Activated gamma-delta T cell treated with Interleukin-2 at 50 U/mL for 16 hours (primary cell): ENCODE measurements around the gene DUSP5.
A peak's percentile ranks its signal among the peaks of the same experiment; 100 is the strongest.

ENCODE experiments used
- DNase-seq: peaks from one replicate; pipeline ENCODE4 v3.0.0-alpha.2; 2020

The DUSP5 gene

DNA sequence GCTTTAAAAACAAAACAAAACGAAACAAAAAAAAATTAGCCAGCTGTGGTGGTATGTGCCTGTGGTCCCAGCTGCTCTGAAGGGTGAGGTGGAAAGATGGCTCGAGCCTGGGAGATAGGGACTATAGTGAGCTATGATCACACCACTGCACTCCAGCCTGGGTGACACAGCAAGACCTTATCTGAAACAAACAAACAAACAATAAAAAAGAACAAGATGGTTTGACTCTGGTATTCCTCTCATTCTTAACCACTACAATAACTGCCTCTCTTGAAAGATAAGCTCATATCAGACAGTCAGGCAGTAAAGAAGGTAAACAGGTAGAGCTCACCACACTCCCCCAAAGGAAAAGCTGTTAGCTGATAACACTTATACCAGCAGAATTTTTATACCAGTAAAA, 14.1 kb upstream of the DUSP5 start:
- DNase-seq, result no peak

DNA sequence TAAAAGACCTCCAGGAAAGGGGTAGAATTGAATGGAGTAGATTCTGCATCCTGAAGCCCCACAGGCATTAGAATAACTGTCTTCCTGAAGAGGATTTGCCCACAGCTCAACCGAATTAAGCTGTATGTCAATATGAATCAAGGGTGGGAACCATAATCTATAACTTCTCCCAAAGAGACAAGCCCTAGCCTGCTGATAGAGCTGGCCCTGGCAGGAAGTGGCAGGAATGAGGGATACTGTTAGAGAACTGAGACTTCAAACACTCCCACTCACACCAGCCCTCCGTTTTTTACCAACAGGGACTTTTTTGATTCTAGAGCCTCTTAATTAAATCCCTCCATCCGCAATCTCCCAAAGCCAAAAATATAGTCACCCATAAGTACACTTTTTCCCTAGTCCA, 12.2 kb upstream of the DUSP5 start:
- no peak for DNase-seq

DNA sequence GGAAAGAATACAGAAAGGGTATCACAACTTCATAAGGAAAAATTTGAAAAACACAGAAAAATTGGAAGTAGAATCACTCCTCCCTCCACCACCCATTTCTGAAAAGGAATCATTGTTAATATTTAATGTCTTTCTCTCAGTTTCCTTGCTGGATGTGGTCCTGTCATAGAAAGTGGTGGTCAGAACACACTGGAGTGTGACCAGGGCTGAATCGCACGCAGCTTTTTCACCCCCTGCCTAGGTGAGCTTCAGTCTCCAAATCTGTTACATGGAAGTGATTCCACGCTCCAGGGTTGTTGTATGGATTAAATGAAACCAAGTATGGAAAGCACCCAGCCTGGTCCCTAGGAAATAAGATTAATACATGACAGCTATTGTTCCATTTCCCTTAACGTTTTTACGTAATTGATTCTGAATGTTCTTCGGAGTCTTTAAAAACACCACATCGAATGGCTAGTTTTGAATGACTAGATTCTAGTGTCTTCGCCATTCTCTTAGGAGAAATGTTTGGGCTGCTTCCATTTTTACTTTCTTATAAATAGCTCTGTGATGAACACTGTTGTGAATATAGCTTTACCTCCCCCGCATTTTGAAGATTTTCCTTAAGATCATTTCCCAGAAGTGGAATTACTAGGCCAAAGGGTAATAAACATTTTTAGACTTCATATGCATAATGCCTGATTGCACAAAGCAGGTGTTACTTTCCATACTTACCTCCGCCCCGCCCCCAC, 10.9 kb upstream of the DUSP5 start:
- DNase-seq, result no peak

DNA sequence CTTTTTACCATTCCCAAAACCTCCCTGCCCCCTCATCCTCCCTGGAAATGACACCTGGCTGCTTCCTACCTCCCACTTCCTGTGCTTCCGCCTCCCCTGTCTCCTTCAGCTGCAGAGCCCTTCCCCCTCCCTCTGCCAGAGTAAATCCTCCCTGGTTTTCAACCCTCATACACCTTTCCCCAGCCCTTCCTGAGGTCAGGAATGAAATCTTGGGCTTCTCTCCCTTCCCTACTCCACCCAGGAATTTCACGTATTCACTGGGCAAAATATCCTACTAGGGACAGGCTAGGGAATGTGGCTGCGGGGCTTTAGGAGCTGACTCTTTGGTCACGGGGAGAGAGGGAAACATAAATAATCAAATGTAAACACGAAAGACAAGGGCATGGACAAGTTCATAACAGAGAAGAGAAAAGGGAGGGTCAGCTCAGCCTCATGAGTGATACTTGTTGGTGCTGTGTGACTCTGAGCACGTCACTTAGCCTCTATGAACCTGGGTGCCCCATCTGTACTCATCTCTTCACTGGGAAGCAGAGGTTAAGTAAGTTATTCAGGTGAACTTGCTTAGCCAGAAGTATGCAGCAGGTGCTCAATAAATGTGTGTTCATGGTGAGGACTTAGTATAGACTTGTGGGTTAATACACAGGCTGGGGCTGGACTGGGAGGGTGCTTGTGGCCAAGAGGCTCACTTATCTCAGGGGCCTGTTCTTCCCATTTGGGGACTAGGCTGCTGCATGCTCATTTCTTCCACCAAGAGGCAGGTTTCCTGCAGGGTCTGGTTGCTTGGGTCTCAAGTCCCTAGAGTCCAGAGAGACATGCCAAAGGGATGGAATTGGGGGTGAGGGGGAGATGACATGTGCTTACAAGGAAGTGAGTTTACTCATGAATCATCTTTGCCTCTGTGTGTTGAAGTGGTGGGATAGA, 10.0 kb upstream of the DUSP5 start:
- no peak for DNase-seq

DNA sequence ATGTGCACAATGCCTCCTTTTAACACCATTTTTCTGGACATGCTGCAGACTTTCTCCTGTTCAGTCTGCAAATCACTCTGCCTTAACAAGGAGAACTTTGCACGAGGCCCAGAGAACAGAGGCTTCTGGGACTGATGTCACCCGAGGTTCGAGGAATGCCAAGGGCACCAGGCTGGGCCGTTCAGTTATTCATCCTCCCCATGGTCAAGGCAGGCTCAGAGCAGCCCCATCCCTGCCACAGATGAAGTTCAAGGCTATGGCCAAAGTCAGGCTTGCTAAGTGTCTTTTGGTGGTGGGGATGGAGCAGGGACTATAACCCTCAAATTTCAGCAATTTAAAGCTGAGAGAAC, 9.4 kb upstream of the DUSP5 start:
- DNase-seq, result no peak

DNA sequence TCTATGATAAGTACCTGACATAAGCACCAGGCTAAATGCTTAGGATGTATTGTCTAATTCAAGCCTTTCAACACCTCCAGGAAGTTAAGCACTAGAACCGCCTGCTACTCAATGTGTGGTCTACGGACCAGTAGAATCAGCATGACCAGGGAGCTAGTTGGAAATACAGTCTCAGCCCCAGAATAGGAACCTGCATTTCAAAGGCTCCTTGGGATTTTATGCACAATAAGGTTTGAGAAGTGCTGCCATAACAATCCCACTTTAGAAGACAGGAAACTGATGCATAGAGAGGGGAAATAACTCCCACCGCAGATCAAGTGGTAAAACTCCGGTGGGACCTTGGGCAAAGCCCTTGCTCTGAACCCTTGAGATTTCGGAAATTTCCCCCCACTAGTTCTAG, 8.8 kb upstream of the DUSP5 start:
- no peak for DNase-seq

DNA sequence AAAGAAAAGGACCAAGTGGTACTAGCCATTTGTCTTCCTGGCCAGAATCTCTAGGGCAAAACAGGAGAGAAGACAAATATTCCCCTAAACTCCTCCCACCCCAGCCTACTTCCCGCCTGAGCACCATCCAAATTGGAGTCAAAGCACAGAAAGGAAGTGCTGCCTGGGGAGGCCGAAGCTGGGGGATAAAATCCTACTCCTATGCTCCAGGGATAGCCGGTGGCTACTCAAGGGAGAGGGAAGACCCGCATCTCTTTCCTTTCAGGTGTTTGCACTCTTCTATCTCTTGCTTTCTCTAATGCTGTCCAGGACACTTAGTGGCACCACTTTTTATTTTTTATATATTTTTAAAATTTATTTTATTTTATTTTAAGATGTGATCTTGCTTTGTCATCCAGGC, 7.1 kb upstream of the DUSP5 start:
- DNase-seq, result no peak

DNA sequence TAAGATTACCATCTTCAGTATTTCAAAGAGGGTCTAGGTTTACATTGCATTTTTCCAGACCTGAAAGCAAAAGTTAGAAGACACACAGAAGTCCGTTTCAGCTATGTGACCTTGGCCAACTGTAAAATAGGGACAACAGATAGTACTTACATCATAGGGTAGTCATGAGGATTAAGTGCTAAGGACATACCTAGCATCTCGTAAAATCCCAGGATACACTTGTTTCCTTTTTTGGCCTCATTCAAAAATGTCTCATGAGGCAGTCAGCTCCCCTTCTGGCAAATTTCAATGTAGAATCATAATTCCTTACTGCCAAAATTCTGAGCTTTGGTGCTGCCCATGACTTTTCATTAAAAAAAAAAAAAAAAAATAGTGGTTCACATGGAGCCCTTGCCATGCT, 6.4 kb upstream of the DUSP5 start:
- DNase-seq, result no peak

DNA sequence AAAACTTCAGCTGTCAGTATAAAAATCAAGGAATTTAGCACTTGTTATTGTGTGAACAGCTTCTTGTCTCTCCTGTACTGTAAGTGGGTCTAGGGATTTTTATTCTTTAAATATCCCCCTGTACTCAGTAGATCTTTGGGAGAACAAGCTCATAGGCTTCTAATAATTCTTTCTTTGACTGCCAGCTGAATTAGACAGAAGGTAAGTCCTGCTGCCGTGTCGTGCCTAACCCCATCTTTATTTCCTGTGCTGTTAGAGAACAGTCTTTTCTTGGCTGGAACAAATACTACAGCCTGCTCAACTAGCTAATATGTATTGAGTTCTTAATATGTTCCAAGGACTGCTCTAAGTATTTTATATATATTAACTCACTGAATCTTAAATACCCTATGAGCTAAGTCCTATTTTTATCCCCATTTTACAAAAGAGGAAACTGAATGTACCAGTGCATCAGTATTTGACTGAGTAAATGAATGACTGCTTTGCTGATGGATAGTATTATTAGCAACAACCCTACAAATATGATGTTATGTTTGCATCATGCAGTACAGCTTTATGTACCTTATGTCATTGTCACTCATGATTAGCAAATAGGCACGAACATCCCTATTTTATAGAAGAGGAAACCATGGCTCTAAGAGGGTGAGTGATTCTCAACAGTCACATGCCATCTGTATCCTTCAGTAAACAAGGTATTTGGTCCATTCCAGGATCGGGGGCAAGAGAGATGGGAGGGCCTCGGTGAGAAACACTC, 5.5 kb upstream of the DUSP5 start:
- DNase-seq, result no peak

DNA sequence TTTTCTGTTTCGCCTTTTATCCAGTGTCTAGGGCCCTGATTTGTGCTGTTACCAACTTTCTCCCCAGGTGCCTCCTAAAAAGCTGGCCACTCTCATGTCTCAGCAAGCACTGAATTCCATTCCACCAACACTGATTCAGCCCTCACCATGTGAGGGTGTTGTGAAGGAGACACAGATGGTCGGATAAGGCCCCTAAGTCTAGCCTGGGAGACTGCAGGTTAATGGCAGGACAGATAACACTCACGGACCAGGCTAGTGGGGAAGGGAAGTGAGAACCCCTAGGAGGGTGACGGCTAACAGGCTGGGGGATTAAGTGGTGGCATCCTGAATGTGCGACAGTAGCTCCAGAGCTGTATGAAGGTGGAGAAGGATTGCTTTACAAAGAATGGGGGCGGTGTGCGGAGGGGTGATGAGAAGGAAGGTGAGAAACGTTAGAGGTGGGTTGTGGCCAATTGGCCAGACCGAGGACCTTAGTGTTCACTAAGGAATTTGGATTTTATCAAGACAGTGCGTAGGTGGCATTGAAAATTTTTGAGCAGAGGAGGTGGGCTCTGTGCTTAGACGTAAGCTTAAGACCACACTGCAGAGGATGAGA, 3.8 kb upstream of the DUSP5 start:
- no peak for DNase-seq

DNA sequence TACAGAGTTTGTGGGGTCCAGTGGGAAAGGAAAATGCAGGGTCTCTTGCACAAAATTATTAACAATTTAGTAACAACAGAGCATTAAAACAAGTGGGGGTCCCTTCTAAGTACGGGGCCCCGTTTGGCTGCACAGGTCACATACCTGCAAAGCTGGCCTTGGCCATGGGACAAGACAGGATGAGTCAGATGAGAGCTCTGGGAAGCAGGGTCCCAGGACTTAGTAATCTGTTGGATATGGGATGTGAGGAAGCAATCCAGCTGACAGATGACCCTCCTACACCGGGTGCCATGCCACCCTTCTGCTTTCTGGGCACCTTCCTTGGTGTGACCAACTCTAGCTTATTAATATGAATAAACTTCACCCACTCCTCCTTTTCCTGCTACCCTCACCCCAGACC, 3.2 kb upstream of the DUSP5 start:
- no peak for DNase-seq

DNA sequence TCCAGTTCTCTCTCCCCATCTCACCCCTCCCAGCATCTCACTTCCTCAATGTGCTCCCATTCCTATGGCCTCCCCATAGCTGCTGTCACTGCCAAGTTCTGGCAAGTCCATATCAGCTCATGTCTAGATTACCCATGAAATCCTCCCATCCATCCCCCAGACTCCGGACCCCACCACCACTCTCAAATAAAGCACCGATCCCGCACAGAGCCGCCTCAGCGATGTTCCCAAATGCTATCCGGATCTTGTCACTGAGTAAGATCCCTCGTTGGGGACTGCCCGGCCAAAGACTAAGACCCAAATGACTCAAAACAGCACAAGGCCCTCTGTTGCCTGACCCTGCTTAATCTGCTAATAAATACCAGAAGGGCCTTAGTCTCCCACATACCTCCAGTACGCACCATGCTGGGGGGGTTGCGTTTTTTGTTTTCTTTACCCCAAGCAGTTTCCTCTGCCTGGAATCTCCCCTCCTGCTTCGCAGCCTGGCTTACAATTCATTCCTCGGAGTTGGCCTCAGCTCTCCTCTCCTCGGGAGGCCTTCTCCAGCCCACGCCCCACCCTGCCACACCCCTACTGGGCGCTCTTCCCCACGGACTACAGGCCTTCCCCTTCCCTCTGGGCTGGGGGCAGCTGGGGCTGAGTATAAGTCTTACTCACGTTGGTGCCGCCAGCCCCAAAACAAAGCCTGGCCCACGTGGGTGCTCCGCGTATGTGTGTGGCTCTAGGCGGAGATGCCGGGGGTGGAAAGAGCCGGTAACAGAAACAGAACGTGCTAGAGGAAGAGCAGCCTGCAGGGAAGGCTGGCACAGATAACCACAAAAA, 1.8 kb upstream of the DUSP5 start:
- DNase-seq, result no peak

DNA sequence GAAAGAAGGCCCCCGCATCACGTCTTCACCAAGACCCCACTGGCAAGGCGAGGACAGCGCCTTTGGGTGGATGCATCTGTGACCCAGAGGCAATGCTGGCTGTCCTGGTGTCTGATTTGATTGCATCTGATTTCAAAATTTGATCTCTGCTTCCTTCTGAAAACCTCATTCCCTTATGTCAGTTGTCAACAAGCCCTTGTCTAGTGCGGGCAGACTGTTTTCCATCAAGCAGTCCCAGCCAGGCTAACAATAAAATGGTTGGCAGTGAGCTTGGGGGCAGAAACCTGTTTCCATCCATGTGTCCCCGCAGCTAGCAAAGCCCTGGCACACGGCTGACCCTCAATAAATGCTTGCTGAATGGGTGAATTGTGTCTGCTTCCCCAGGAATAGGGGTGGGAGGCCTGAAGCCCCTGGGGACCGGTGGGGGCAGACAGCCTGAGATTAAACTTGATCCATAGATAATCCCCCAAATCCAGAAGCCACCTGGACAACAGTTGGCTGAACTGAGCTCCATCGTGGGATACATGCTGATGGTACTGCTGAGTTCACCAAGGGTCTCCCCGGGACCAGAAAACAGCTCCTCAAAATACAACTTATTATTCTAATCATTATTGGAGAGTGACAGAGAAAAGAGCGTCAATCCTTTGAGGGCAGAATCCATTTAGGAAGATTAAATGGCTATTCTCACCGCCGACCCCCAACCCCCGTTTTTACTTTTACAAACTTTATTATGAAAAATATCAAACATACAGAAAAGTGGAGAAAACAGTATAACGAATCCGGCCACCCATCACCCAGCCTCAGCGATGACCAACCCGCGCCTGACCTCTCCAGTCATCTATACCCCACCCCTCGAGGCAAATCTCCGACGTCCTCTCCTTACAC, 912 bp upstream of the DUSP5 start:
- DNase-seq, result no peak

DNA sequence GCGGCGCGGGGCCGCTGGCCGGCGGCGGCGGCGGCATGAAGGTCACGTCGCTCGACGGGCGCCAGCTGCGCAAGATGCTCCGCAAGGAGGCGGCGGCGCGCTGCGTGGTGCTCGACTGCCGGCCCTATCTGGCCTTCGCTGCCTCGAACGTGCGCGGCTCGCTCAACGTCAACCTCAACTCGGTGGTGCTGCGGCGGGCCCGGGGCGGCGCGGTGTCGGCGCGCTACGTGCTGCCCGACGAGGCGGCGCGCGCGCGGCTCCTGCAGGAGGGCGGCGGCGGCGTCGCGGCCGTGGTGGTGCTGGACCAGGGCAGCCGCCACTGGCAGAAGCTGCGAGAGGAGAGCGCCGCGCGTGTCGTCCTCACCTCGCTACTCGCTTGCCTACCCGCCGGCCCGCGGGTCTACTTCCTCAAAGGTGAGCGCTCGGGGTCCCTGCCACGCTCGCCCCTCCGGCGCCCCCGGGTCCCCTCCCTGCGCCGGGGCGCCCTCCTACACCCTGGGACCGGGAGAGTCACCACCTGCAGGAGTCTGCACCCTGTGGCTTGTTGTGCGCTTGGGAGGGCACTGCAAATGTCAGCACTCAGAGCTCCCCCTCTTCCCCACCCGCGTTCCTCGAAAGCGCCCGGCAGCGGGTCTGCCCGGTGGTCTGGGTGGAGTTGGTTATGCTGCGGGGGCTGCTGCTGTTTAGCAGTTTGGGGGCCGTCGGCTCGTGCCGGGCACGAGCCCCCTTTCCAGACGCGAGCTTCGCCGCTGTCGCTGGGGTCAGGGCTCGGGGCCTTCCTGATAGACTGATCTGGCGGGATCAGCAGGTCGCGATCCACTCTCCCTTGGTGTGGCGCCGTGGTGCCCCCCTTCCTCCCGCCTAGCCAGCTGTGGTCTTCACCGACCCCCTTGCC, 627 bp downstream of the DUSP5 start:
- peak; percentile 44 for DNase-seq

DNA sequence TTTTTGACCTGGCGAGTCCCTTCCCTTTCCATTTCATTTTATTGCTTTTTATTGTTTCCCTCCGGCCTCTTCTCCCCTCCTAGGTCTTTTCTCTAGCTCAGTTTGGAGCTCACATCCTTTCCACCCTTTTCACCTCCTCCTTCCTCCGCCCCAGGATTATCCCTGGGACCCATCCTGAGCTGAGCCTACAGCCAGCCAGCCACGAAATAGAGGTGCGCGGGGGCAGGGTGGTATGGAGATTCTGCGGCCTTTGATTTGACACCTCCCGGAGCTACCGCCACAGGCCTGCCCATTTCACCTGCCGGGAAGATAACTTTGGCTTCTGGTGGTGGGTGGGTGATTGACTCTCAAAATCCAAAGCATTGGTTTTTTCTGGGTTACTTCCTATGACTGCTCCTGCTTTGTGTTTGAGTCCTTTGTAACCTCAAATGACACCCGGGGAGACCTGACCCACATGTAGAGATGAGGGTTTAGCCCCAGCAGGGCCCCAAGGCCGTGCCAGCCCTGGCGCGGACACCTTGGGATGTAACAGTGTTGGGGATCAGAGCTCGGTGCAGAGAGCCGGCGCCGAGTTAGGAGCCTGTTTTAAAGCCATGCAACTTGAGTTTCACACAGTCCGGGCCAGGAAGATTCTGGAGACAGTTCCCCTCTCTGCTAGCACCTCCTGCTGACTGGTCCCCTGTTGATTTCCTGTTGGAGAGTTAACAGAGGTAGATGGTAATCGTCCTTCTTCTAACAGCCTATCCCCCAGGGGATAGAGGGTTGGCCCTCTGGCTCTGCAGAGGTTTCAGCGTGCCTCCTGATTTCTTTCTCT, 1.5 kb downstream of the DUSP5 start:
- DNase-seq, result peak; percentile 31

DNA sequence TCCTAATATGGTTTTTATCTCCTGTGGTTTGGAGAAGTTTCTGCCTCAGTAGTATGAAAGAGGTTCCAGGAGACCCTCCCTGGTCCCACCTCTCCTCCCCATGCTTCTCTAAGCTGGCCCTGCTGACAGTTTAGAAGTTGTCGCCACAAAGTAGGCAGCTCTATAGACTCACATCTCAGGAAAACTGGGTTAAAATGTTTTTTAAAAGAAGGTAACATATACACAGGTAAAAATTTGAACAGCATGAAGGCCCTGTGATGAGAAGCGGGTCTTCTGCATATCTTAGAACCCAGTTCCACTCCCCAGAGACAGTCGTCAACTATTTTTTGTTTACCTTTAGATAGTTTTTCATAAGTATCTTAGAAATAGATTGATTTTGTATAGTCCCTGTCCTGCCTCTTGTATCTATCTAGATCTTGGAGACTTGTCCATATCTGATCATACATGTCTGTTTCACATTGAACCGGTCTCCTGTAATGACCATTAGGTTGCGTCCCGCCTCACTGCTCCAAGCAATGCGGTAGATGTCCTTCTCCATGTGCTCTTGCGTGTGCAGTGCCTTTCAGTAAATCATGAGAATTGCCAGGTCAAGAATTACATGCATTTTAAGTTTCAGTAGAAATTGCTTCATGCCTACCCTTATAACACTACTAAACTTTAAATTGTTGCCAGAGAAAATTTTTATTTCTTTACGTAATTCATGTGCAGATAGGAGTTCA, 2.2 kb downstream of the DUSP5 start:
- no peak for DNase-seq

DNA sequence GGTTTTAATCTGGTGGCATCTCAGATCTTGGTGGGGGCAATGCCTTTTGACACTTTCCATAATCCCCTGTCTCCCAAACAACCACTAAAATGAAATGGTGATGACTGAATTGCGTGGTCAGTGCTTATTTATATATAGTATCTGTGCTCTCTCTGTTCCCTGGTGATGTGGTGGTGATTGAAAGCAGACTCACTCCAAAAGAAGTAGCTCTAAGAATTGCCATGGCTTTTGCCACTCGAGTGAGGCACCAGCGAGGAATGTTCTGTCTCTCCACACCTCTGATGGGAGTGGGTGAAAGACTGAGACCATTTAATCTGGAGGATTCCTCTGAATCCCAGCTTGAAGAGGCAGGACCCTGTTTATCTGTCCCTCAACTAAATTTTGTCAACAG, 2.8 kb downstream of the DUSP5 start:
- DNase-seq, result no peak

DNA sequence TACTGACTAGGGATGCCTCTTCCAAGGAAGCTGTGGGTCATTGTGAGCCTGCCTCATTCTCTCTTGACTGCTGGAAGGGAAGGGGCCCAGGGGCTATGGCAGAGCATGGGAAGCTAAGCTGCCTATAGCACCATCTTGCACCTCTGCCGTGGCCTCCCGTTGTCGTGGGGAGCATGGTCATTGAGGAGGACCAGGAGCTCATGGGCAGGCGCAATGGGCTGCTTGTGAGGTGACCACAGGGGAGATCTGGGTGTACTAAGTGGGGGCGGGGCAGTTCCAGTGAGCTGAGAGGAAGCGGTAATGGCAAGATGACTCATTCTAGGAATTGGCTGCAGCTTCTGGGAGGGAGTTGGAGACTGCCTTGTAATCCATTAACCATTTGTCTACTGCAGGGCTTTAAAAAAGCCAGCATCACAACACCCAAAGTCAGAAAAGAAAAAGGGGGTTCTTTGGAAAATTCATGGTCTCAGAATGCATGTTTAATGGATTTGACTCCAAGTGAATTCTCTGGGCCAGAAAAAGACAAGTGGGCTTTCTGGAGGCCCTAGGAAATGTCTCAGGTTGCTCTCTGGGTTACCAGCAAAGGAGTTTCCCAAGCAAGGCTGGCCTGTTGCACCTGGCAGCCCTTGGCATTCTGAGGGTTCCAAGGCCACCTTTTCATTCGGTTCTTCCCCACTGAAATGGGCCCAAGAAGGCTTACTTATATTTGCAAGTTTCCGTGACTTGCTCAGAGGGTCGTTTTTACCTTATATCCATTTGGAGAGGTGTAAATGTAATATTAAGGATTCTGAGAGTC, 3.6 kb downstream of the DUSP5 start:
- peak; percentile 41 for DNase-seq
